GM19099 (cell line): ENCODE data around the gene ZNF408.

Experiments
- POLR2A ChIP-seq: IDR thresholded peaks from 3 replicates; pipeline ENCODE4 v1.6.1; 2011; ENCODE audit warnings: low read depth; ENCODE audit not compliant: insufficient read length; ENCODE audit errors: extremely low read depth

The ZNF408 gene

GRCh38 chr11:46672381-46672839 lies 28.4 kb upstream of the ZNF408 start:
- TF ChIP-seq POLR2A: no peak

- TF ChIP-seq POLR2A: no peak
Observed at GRCh38 chr11:46673713-46674462, 26.9 kb upstream of the ZNF408 start.

GRCh38 chr11:46674463-46675287 lies 26.2 kb upstream of the ZNF408 start:
- TF ChIP-seq POLR2A: no peak

GRCh38 chr11:46675288-46675851 lies 25.5 kb upstream of the ZNF408 start:
- TF ChIP-seq POLR2A: no peak

- TF ChIP-seq POLR2A: no peak
Observed at GRCh38 chr11:46675949-46676348, 24.9 kb upstream of the ZNF408 start.

- TF ChIP-seq POLR2A: no peak
Observed at GRCh38 chr11:46676436-46677158, 24.2 kb upstream of the ZNF408 start.

- TF ChIP-seq POLR2A: no peak
Observed at GRCh38 chr11:46677169-46677568, 23.7 kb upstream of the ZNF408 start.

- TF ChIP-seq POLR2A: no peak
Observed at GRCh38 chr11:46677991-46678740, 22.7 kb upstream of the ZNF408 start.

- TF ChIP-seq POLR2A: no peak
Observed at GRCh38 chr11:46678741-46679130, 22.1 kb upstream of the ZNF408 start.

GRCh38 chr11:46679241-46680163 lies 21.3 kb upstream of the ZNF408 start:
- no peak for TF ChIP-seq POLR2A

GRCh38 chr11:46680164-46680760 lies 20.6 kb upstream of the ZNF408 start:
- TF ChIP-seq POLR2A: no peak

- TF ChIP-seq POLR2A: no peak
Observed at GRCh38 chr11:46680815-46681214, 20.0 kb upstream of the ZNF408 start.

GRCh38 chr11:46681814-46682213 lies 19.0 kb upstream of the ZNF408 start:
- no peak for TF ChIP-seq POLR2A
